SU-DHL-6 (cell line): ENCODE results near the gene TMIE.

ENCODE experiments used
- H2AFZ ChIP-seq: fragments of 200-600 bp; sonication (generic); 2 replicates; pipeline ENCODE4 v1.6.1; 2014; ENCODE audit warnings: low read depth, mild to moderate bottlenecking, moderate library complexity, mixed read lengths, antibody characterized with exemption, low read length; ENCODE audit not compliant: severe bottlenecking
- H3F3A ChIP-seq: fragments of 200-600 bp; shearing (Covaris generic); 2 replicates; pipeline ENCODE4 v1.6.0; 2016; ENCODE audit warnings: antibody characterized with exemption, mild to moderate bottlenecking; ENCODE audit not compliant: insufficient read depth
- H3K27ac ChIP-seq: fragments of 200-600 bp; sonication (generic); 2 replicates; pipeline ENCODE4 v1.5.1; 2016; ENCODE audit warnings: low read depth, mild to moderate bottlenecking, low read length, moderate library complexity, mixed read lengths
- H3K27me3 ChIP-seq: fragments of 200-600 bp; sonication (generic), shearing (Covaris generic); 2 replicates; pipeline ENCODE4 v1.6.0; 2014; ENCODE audit warnings: mild to moderate bottlenecking, low read length
- H3K36me3 ChIP-seq: fragments of 200-600 bp; sonication (generic); 2 replicates; pipeline ENCODE4 v1.6.1; 2014; ENCODE audit warnings: mild to moderate bottlenecking, low read length, mixed read lengths
- H3K4me2 ChIP-seq: fragments of 300-600, 200-600 bp; shearing (Covaris generic), sonication (generic); 2 replicates; pipeline ENCODE4 v1.6.0; 2014; ENCODE audit warnings: low read length, low read depth, mild to moderate bottlenecking; ENCODE audit not compliant: poor library complexity, severe bottlenecking
- H3K4me3 ChIP-seq: fragments of 200-600 bp; sonication (generic); 2 replicates; pipeline ENCODE4 v1.5.1; 2014; ENCODE audit warnings: antibody characterized with exemption, low read length, mild to moderate bottlenecking, mixed read lengths; ENCODE audit not compliant: insufficient read depth, poor library complexity, severe bottlenecking
- H3K79me2 ChIP-seq: fragments of 200-600 bp; sonication (generic); 2 replicates; pipeline ENCODE4 v1.6.1; 2014; ENCODE audit warnings: mild to moderate bottlenecking, low read length, moderate library complexity; ENCODE audit not compliant: insufficient read depth
- H3K9ac ChIP-seq: fragments of 200-600 bp; sonication (generic); 2 replicates; pipeline ENCODE4 v1.7.0; 2014; ENCODE audit warnings: mild to moderate bottlenecking, low read length
- H3K9me2 ChIP-seq: fragments of 200-600 bp; sonication (generic); replicated peaks from 2 replicates; pipeline ENCODE4 v1.6.1; 2014; ENCODE audit warnings: low read length; ENCODE audit not compliant: insufficient read depth
- H3K9me3 ChIP-seq: fragments of 200-600 bp; sonication (generic); 2 replicates; pipeline ENCODE4 v1.6.1; 2014; ENCODE audit warnings: low read length, mixed read lengths; ENCODE audit not compliant: insufficient read depth
- H4K20me1 ChIP-seq: fragments of 200-600 bp; sonication (generic); 2 replicates; pipeline ENCODE4 v1.6.1; 2014; ENCODE audit warnings: low read depth, mild to moderate bottlenecking, antibody characterized with exemption, low read length, moderate library complexity, mixed read lengths
- CTCF ChIP-seq: fragments of 200-600 bp; sonication (generic); IDR thresholded peaks from one replicate; pipeline ENCODE4 v1.5.1; 2017; ENCODE audit warnings: antibody characterized with exemption, mild to moderate bottlenecking, low read length, moderate library complexity; ENCODE audit not compliant: insufficient read depth, poor library complexity, severe bottlenecking
- EZH2phosphoT487 ChIP-seq: fragments of 200-600 bp; sonication (generic), shearing (Covaris generic); conservative IDR thresholded peaks from 2 replicates; pipeline ENCODE4 v1.6.1; 2018; ENCODE audit warnings: mild to moderate bottlenecking, antibody characterized with exemption, low read length, moderate library complexity, mixed read lengths

TMIE gene

GRCh38 chr3:46675426-46675825, 25.8 kb upstream of the TMIE start:
- no peaks in the 10 kb centered on the region for H3K9me2 ChIP-seq
- no peak overlapping the region for H3K9ac ChIP-seq
- H3K36me3 ChIP-seq: no peaks in the 10 kb centered on the region
- H2AFZ ChIP-seq: no peak overlapping the region
- no peaks in the 10 kb centered on the region for H3K79me2 ChIP-seq
- no peaks in the 10 kb centered on the region for H3K9me3 ChIP-seq
- no peak overlapping the region for H3K27ac ChIP-seq
- no peaks in the 10 kb centered on the region for H3F3A ChIP-seq
- H3K4me2 ChIP-seq: no peak overlapping the region
- TF ChIP-seq CTCF (no peak), EZH2phosphoT487 (no peak)
- no peaks in the 10 kb centered on the region for H3K27me3 ChIP-seq
- no peak overlapping the region for H3K4me3 ChIP-seq
- no peaks in the 10 kb centered on the region for H4K20me1 ChIP-seq

DNA sequence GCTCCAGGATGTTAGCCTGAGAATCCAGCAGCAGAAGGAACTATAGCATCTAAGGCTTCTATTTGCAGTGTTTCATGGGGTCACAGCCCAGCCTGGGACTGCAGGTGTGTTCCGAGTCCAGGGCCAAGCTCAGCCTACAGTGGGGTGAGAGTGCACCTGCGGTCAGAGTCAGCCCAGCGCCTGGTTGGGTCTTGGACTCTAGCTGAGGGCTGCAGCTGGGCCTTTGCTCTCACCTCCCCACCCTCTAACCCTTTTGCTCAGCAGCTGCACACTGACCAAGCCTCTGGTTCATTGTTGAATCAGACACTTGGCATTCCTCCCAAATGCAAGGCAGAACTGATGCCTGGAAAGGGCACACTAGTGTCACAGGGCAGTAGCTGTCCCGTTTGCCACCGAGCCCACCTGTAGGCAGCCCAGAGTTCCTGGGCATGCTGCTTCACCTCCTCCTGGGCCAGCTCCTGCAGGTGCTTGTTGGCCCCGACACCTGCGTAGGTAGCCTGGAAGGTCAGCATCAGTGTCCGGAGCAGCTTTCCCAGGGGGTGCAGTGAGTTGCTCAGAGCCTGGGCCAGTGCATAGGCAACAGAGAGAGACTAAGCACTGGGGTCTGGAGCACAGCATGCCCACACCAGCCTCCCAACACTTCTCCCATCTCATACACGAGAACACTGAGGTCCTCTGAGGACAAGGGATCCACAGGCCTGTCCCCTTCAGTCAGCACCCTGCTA, 25.2 kb upstream of the TMIE start:
- Histone ChIP-seq H3K4me3 (no peak overlapping the region), H3K9me3 (no peaks in the 10 kb centered on the region), H3K27ac (no peak overlapping the region), H2AFZ (no peak overlapping the region), H3K36me3 (no peaks in the 10 kb centered on the region), H3K9ac (no peak overlapping the region), H3K27me3 (no peaks in the 10 kb centered on the region), H4K20me1 (no peaks in the 10 kb centered on the region), H3K9me2 (no peaks in the 10 kb centered on the region), H3K4me2 (no peak overlapping the region), H3K79me2 (no peaks in the 10 kb centered on the region), H3F3A (no peaks in the 10 kb centered on the region)
- no peak for TF ChIP-seq EZH2phosphoT487
- TF ChIP-seq CTCF: no peak

- H3K27me3 ChIP-seq: no peaks in the 10 kb centered on the region
- no peak overlapping the region for H2AFZ ChIP-seq
- no peaks in the 10 kb centered on the region for H4K20me1 ChIP-seq
- no peaks in the 10 kb centered on the region for H3K79me2 ChIP-seq
- no peaks in the 10 kb centered on the region for H3K9me2 ChIP-seq
- no peak overlapping the region for H3K27ac ChIP-seq
- no peak overlapping the region for H3K4me3 ChIP-seq
- H3K4me2 ChIP-seq: no peak overlapping the region
- no peaks in the 10 kb centered on the region for H3K36me3 ChIP-seq
- H3K9me3 ChIP-seq: no peaks in the 10 kb centered on the region
- H3F3A ChIP-seq: no peaks in the 10 kb centered on the region
- TF ChIP-seq EZH2phosphoT487: no peak
- TF ChIP-seq CTCF: no peak
- no peak overlapping the region for H3K9ac ChIP-seq
Observed at GRCh38 chr3:46676601-46677410, 24.4 kb upstream of the TMIE start.
